ENCODE data around the gene FBXO3. TPM values are rescaled to one million over a fixed set of nuclear protein-coding genes. Genes with fewer than 3 reads are reported as not detected.

The FBXO3 gene
- total RNA-seq, 2 experiments from 2014 or later: 12.1 to 21.3 TPM

DNA sequence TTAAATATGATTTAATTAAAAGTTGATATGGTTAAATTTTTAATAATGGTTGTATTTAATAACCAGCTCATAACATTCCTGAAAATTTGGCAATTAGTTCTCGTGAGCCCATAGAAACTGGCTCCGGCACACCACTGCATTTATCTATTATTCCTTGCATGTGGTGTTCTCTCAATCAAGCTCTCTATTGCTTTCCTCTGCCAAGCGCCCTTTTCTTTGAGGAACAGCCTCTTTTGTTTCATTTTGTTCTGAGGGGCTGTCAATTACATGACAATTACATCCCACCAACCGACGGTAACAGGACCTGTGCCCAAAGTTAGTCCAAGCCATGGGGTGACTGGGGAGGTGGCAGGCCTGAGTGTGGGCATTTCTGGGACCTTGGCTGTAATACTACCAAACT, 81.8 kb downstream of the FBXO3 start:
- CTCF ChIA-PET (ENCODE audit: unreplicated experiment): no interaction called here
- TF ChIP-seq, protein P1, sequence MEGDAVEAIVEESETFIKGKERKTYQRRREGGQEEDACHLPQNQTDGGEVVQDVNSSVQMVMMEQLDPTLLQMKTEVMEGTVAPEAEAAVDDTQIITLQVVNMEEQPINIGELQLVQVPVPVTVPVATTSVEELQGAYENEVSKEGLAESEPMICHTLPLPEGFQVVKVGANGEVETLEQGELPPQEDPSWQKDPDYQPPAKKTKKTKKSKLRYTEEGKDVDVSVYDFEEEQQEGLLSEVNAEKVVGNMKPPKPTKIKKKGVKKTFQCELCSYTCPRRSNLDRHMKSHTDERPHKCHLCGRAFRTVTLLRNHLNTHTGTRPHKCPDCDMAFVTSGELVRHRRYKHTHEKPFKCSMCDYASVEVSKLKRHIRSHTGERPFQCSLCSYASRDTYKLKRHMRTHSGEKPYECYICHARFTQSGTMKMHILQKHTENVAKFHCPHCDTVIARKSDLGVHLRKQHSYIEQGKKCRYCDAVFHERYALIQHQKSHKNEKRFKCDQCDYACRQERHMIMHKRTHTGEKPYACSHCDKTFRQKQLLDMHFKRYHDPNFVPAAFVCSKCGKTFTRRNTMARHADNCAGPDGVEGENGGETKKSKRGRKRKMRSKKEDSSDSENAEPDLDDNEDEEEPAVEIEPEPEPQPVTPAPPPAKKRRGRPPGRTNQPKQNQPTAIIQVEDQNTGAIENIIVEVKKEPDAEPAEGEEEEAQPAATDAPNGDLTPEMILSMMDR (conservative IDR thresholded peaks at IDR 0.05; ENCODE audit: low read length): no peak
- TF ChIP-seq EZH2phosphoT487 (IDR thresholded peaks at IDR 0.05; ENCODE audit: borderline replicate concordance, low read depth, low read length): no peak
- Histone ChIP-seq H4K20me1 (ENCODE audit: insufficient read depth, low read length) (no peaks in the 10 kb centered on the region), H3K4me2 (ENCODE audit: low read length) (no peak overlapping the region), H3K4me3 (ENCODE audit: low read depth, low read length, poor library complexity, severe bottlenecking) (no peak overlapping the region), H3K79me2 (ENCODE audit: insufficient read depth, low read depth, low read length) (no peaks in the 10 kb centered on the region), H3K36me3 (ENCODE audit: insufficient read depth, low read length) (no peaks in the 10 kb centered on the region), H3K9me3 (ENCODE audit: low read length) (no peaks in the 10 kb centered on the region), H3K4me1 (ENCODE audit: insufficient read depth, low read length, poor library complexity, severe bottlenecking) (peaks cover 13% of the 10 kb centered on the region), H3K27ac (ENCODE audit: low read depth, low read length, poor library complexity, severe bottlenecking) (no peak overlapping the region), H3K9me2 (ENCODE audit: insufficient read depth, low read length) (no peaks in the 10 kb centered on the region), H2AFZ (ENCODE audit: low read length) (no peak overlapping the region)
- intact Hi-C loops (cut with micrococcal nuclease; ENCODE audit: unreplicated experiment): no loop called here
- BruUV-seq (replicated peaks): no TSS peak
- no peak for DNase-seq (ENCODE audit: low spot score)
- POLR2A ChIA-PET: interaction anchor here (0.9 to 1.0 kb wide), 4 partner anchors 10 to 249 kb away, joined by 3 to 4 read pairs (median 3); no protein-coding TSS in a partner anchor

DNA sequence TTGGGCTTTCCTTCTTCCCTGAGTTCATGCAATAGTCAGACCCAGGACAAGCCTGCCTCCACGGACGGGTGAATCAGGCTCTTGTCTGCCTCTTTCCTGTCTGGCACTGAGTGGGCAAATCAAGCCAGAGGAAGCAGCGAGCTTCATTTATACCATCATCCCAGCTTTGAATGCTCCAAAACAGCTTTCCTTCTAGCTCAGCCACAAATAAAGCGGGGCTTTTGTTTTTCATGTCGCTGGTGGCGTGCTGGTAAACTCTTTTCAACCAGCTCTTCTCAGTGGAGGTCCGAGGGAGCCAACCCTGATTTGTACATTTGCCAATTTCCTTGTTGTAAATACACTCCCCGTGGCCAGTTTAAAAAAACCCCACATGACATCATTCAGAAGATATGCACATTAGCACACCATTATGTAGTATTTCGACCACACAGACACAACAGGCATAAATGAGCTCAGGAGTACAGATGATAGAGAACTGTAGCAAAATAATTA, 82.3 kb downstream of the FBXO3 start:
- no peak overlapping the region for H3K27ac ChIP-seq (ENCODE audit: low read depth, low read length, poor library complexity, severe bottlenecking)
- TF ChIP-seq EZH2phosphoT487 (IDR thresholded peaks at IDR 0.05; ENCODE audit: borderline replicate concordance, low read depth, low read length): no peak
- TF ChIP-seq, protein P1 (conservative IDR thresholded peaks at IDR 0.05; ENCODE audit: low read length): no peak
- H3K79me2 ChIP-seq (ENCODE audit: insufficient read depth, low read depth, low read length): no peaks in the 10 kb centered on the region
- H3K4me3 ChIP-seq (ENCODE audit: low read depth, low read length, poor library complexity, severe bottlenecking): no peak overlapping the region
- intact Hi-C loops (cut with micrococcal nuclease; ENCODE audit: unreplicated experiment): no loop called here
- POLR2A ChIA-PET: interaction anchor here (0.6 to 1.6 kb wide), 6 partner anchors 9 to 327 kb away, joined by 3 to 4 read pairs (median 3); no protein-coding TSS in a partner anchor
- H3K9me3 ChIP-seq (ENCODE audit: low read length): no peaks in the 10 kb centered on the region
- BruUV-seq (replicated peaks): no TSS peak
- H3K4me1 ChIP-seq (ENCODE audit: insufficient read depth, low read length, poor library complexity, severe bottlenecking): peaks cover 14% of the 10 kb centered on the region
- H3K4me2 ChIP-seq (ENCODE audit: low read length): no peak overlapping the region
- CTCF ChIA-PET (ENCODE audit: unreplicated experiment): no interaction called here
- no peak overlapping the region for H2AFZ ChIP-seq (ENCODE audit: low read length)
- H3K9me2 ChIP-seq (ENCODE audit: insufficient read depth, low read length): no peaks in the 10 kb centered on the region
- H4K20me1 ChIP-seq (ENCODE audit: insufficient read depth, low read length): no peaks in the 10 kb centered on the region
- DNase-seq (ENCODE audit: low spot score): no peak
- H3K36me3 ChIP-seq (ENCODE audit: insufficient read depth, low read length): no peaks in the 10 kb centered on the region

DNA sequence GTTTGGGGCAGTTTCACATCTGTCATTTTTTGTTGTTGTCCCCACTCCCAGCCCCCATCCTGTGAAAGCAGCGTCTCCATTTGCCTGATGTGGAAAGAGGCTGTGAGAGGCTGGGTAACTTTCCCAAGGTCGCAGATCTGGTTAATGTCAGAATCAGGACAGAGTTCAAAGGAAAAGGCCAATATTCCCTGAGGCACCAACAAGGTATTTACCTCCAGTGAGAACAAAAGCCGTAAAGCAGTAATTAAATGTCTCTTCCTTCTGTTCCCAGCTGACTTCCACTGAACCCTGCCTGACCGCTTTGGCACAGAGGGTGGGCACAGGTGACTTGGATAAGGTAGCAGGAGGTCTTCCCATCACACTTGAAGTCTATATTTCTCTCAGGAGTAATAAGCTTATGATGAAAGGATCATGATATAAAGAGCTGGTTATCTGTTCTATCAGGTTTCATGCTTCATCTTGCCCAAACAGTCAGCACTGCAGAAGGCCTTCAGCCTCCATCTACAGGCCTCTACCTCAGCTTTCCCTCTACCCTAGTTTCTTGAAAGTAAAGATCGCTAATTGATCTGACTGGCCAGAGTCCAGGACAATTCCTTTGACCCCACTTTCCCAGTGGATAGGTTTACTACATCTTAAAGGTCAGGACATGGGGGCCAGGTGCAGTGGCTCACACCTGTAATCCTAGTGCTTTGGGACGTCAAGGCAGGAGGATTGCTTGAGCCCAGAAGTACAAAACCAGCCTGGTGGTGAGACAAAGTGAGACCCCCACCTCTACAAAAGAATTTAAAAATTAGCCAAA, 83.1 kb downstream of the FBXO3 start:
- POLR2A ChIA-PET: interaction anchor here (0.8 to 1.6 kb wide), 5 partner anchors 10 to 326 kb away, joined by 3 to 4 read pairs (median 3); no protein-coding TSS in a partner anchor
- Histone ChIP-seq H4K20me1 (ENCODE audit: insufficient read depth, low read length) (no peaks in the 10 kb centered on the region), H3K27ac (ENCODE audit: low read depth, low read length, poor library complexity, severe bottlenecking) (no peak overlapping the region), H3K4me3 (ENCODE audit: low read depth, low read length, poor library complexity, severe bottlenecking) (no peak overlapping the region), H3K9me3 (ENCODE audit: low read length) (no peaks in the 10 kb centered on the region), H2AFZ (ENCODE audit: low read length) (no peak overlapping the region), H3K4me1 (ENCODE audit: insufficient read depth, low read length, poor library complexity, severe bottlenecking) (peaks cover 9% of the 10 kb centered on the region), H3K9me2 (ENCODE audit: insufficient read depth, low read length) (no peaks in the 10 kb centered on the region), H3K79me2 (ENCODE audit: insufficient read depth, low read depth, low read length) (no peaks in the 10 kb centered on the region), H3K4me2 (ENCODE audit: low read length) (no peak overlapping the region), H3K36me3 (ENCODE audit: insufficient read depth, low read length) (no peaks in the 10 kb centered on the region)
- DNase-seq (ENCODE audit: low spot score): no peak
- TF ChIP-seq, protein P1 (conservative IDR thresholded peaks at IDR 0.05; ENCODE audit: low read length): no peak
- no peak for TF ChIP-seq EZH2phosphoT487 (IDR thresholded peaks at IDR 0.05; ENCODE audit: borderline replicate concordance, low read depth, low read length)
- intact Hi-C loops (cut with micrococcal nuclease; ENCODE audit: unreplicated experiment): no loop called here
- no TSS peak for BruUV-seq (replicated peaks)
- CTCF ChIA-PET (ENCODE audit: unreplicated experiment): interaction anchor here (0.6 kb wide), 1 partner anchor 51 kb away, joined by 3 read pairs; no protein-coding TSS in a partner anchor

All from OCI-LY7 (cell line).